ENCODE data around the gene NBAS.
"Not testable (repeated sequence)": the region's sequence is repeated elsewhere in the genome, so short reads cannot be mapped to it uniquely, and the experiment has no call there.

The NBAS gene

GRCh38 chr2:15262792-15263191, 298.3 kb downstream of the NBAS start:
- DNase-seq (ENCODE audit: low read depth) = no peak

GRCh38 chr2:15260835-15261234, 300.3 kb downstream of the NBAS start:
- no peak for DNase-seq (ENCODE audit: low read depth)

- DNase-seq (ENCODE audit: low read depth) = no peak
These were observed 300.9 kb downstream of the NBAS start for GRCh38 chr2:15260196-15260595.

GRCh38 chr2:15259356-15259756, 301.8 kb downstream of the NBAS start:
- DNase-seq (ENCODE audit: low read depth) = no peak

- DNase-seq (ENCODE audit: low read depth) = not testable (repeated sequence)
These were observed 302.7 kb downstream of the NBAS start for GRCh38 chr2:15258385-15258784.

DNA sequence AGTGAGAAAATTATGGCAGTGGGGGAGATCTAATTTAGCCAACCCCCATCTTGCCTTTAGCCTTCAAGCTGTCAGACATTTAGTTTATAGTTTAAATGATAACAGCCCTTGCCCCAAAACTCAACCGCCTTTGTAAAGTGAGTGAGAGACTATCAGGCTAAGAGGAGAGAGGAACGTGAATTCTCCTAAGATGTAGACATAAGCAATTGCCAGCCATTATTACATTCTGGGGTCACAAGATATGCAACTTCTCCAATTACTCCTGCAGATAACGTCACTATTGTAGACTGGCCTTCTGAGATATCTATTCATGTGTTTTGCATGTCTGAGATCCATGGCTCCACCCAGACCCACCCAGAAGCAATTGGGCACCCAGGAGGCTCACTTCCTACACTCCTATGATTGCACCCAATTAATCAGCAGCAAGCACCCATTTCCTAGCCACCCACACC, 307.3 kb downstream of the NBAS start:
- no peak for DNase-seq (ENCODE audit: low read depth)

DNA sequence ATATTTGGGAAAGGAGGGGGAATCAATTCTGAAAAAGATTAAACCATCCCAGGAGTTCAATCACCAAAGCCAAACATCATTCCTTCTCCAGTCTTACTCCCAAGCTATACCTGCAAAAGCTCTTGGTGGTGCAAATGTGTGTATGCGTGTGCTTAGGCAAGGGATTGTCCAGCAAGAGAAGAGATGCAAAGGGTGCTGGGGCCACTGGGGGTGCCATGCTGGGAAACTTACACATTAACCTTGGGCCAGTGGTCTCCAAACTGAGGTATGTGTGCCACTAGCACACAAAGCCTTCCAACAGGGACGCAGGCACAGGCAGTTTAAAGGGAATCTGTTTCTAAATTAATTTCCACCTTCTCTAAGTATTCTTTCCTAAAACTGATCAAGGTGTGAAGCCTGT, 307.9 kb downstream of the NBAS start:
- no peak for DNase-seq (ENCODE audit: low read depth)

DNA sequence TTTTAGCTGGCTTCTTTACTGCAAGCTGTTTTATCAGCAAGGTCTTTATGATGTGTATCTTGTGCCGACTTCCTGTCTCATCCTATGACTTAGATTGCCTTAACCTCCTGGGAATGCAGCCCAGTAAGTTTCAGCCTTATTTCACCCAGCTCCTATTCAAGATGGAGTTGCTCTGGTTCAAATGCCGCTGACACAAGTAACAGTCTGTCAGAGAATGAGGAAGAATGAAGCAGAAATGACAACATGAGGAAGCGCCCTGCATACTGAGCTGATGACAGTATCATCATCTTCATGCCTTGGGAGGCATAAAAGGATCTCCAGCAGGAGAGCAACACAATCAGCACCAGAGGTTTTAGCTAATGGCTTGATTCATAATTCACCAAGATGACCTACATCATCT, 309.4 kb downstream of the NBAS start:
- DNase-seq (ENCODE audit: low read depth) = no peak

DNA sequence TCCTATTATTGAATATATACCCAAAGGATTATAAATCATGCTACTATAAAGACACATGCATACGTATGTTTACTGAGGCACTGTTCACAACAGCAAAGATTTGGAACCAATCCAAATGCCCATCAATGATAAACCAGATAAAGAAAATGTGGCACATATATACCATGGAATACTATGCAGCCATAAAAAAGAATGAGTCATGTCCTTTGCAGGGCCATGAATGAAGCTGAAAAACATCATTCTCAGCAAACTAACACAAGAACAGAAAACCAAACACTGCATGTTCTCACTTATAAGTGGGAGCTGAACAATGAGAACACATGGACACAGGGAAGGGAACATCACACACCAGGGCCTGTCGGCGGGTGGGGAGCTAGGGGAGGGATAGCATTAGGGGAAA, 310.2 kb downstream of the NBAS start:
- DNase-seq (ENCODE audit: low read depth) = not testable (repeated sequence)

- DNase-seq (ENCODE audit: low read depth) = no peak
These were observed 314.3 kb downstream of the NBAS start for GRCh38 chr2:15246870-15247269.

- no peak for DNase-seq (ENCODE audit: low read depth)
These were observed 317.4 kb downstream of the NBAS start for GRCh38 chr2:15243762-15244161.

- DNase-seq (ENCODE audit: low read depth) = no peak
These were observed 318.1 kb downstream of the NBAS start for GRCh38 chr2:15242936-15243461.

DNA sequence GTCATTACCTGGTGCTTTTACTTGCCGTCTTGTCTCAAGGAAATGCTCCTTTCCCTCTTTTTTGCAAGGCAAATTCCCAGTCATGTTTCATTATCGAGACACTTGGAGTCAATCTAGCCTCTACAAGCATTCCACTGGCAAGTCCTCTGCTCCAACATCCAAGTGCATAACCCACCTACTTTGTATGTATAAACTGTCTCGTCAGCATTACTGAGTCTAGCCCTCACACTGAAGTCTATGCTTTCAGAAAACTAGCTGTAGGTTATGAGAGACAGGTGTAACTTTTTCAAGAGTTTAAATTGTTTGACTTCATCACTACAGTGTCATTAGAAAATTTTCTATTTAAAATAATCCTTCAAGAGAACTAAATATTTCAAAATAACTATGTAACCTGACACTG, 319.2 kb downstream of the NBAS start:
- DNase-seq (ENCODE audit: low read depth) = no peak

GRCh38 chr2:15241201-15241600, 319.9 kb downstream of the NBAS start:
- no peak for DNase-seq (ENCODE audit: low read depth)

- DNase-seq (ENCODE audit: low read depth) = no peak
These were observed 323.1 kb downstream of the NBAS start for GRCh38 chr2:15238028-15238427.

GRCh38 chr2:15230599-15231192, 330.4 kb downstream of the NBAS start:
- DNase-seq (ENCODE audit: low read depth) = no peak

GRCh38 chr2:15226661-15227060, 334.5 kb downstream of the NBAS start:
- no peak for DNase-seq (ENCODE audit: low read depth)

GRCh38 chr2:15225131-15225530, 336.0 kb downstream of the NBAS start:
- DNase-seq (ENCODE audit: low read depth) = no peak

DNA sequence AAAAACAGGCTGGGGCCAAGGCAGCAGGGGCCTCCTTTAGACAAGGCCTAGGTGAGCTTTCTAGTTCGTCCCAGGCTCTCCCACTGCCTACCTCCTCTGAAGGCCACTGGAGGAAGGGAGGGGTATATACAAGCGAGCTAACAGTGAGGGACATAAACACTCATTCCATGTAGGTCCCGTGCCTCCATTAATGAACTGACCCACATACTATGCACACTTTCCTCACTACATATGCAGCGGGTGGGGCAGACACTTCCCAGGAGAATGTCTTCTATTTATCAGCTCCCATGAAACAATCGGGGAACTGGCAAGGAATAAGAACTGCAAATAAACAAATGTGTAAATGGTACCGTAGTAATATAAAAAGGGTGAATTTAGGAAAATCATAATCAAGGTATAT, 336.5 kb downstream of the NBAS start:
- no peak for DNase-seq (ENCODE audit: low read depth)

DNA sequence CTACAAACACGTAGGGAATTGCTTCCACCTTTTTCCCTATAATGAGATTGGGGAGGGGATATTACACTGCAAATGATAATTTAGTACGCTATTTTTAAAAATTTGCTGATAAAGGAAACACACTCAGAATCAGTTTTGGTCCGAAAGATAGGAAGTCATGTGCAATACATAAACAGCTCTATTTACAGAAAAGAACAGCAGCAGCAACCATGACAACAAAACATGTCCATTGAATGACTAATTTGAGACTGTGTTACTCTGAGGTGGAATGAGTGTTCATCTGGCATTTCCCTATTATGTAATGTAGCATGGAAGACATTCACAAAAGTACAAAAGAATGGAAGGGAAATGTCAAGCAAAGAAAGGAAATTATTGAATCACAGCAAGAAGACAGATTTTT, 337.2 kb downstream of the NBAS start:
- no peak for DNase-seq (ENCODE audit: low read depth)

- no peak for DNase-seq (ENCODE audit: low read depth)
These were observed 338.3 kb downstream of the NBAS start for GRCh38 chr2:15222856-15223255.

DNA sequence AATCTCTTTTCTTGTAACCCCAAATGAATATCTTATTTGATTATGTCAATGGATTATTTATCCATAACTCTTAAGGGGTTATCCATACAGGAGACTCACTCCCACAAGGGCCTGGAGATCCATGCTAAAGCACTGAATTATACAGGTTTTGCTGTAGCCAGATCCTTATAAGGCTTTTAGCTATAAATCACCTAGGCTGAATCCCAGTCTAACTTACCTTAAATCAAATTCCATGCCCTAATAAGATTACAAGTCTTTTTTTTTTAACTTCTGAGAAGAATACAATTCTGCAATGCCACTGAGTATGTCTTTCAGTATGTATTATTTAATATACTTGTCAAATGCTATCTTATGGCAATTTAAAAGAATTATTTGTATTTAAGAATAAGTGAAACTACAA, 340.5 kb downstream of the NBAS start:
- no peak for DNase-seq (ENCODE audit: low read depth)

DNA sequence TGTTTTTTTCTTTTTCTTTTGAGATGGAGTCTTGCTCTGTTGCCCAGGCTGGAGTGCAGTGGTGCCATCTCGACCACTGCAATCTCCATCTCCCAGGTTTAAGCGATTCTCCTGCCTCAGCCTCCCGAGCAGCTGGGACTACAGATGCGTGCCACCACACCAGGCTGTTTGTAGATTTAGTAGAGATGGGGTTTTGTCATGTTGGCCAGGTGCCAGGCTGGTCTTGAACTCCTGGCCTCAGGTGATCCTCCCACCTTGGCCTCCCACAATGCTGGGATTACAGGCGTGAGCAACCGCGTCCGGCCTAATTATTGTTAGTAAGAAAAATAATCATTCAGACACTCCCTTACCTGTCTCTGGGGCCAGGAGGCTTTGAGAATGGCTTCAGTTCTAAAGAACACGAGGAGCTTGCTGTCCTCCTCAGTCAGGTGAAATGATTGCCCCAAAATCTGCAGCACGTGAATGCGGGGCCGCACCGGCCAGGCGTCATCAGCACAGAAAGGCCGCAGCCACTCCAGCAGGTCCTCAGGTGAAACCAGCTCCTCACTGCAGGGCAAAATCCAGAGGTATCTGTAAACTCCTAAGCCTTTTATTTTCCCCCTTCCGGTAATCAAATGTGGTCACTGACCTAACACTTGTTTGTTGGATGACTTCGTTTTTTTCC, 342.6 kb downstream of the NBAS start:
- no peak for DNase-seq (ENCODE audit: low read depth)

DNA sequence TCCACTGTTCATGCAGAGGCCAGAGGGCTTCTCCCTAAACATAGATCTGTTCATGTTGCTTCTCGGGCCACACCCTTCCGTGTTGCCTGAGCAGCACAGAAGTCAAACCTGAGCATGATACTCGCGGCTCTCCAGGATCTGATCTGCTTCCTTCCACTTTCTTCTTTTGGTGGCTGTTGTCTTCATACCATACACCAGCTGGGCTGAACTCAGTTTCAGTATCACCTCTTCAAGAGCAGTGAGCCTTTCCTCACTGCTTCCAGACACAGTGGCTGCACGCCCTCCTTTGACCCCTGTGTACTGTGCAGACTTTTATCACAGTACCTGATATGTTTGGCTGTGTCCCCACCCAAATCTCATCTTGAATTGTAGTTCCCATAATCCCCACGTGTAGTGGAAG, 348.9 kb downstream of the NBAS start:
- no peak for DNase-seq (ENCODE audit: low read depth)
